Thyroid gland (tissue), 4 donors: ENCODE results near the gene CRY2. TPM values are rescaled to one million over a fixed set of nuclear protein-coding genes. Genes with fewer than 3 reads are reported as not detected.

ENCODE experiments used
- DNase-seq, 2 donors: peaks; one replicate each; pipeline ENCODE4 v3.0.0-alpha.2; 2019
- H3K27ac ChIP-seq, 3 donors: fragments of 200-600 bp; sonication (generic); 1 replicate in 2 of 3; 2 replicates in 1 of 3; pipeline ENCODE4 v1.5.1; 2016 to 2019; ENCODE audit warnings: mild to moderate bottlenecking in 1 of 3, moderate library complexity in 1 of 3
- H3K27me3 ChIP-seq: fragments of 200-600 bp; sonication (generic); one replicate; pipeline ENCODE4 v1.5.1; 2019
- H3K36me3 ChIP-seq, 2 donors: fragments of 200-600 bp; sonication (generic); one replicate each; pipeline ENCODE4 v1.5.1; 2016 to 2019
- H3K4me1 ChIP-seq, 2 donors: fragments of 200-600 bp; sonication (generic); one replicate each; pipeline ENCODE4 v1.5.1; 2017 to 2019
- H3K4me3 ChIP-seq, 3 donors: fragments of 200-600 bp; sonication (generic); replicated peaks in 1 of 3; 1 replicate in 2 of 3; 2 replicates in 1 of 3; pipeline ENCODE4 v1.5.1; 2016; ENCODE audit warnings: mild to moderate bottlenecking in 1 of 3
- H3K9me3 ChIP-seq: fragments of 200-600 bp; sonication (generic); one replicate; pipeline ENCODE4 v1.5.1; 2017
- POLR2A ChIP-seq, 2 donors: fragments of 450-650 bp; IDR thresholded peaks; one replicate each; pipeline ENCODE4 v1.6.1; 2017; ENCODE audit warnings: antibody characterized with exemption in 2 of 2, mild to moderate bottlenecking in 2 of 2, moderate library complexity in 1 of 2
- WGBS, 2 donors: methylation state at CpG; one replicate each; pipeline ENCODE4 v1.1.5; 2017; 5-methylcytosine and 5-hydroxymethylcytosine counted together
- intact Hi-C: fragments of 100-400 bp; cut with DNase I; formaldehyde crosslinking; loops from one replicate; pipeline ENCODE4 v1.15.1; 2023
- total RNA-seq, 4 donors: library from RNA; depleted of rRNA; stranded (reverse); fragments of >200 nt; gene quantifications; one replicate each; pipeline ENCODE4 v1.2.3, GENCODE V29; 2016
- TF ChIP-seq, protein P1 (sequence below), 6 experiments: fragments of 200-600 bp in 3 of 6; fragments of 450-650 bp in 3 of 6; sonication (generic) in 3 of 6; IDR thresholded peaks; one replicate each; pipeline ENCODE4 v1.5.1; 2016 to 2019; ENCODE audit warnings: antibody characterized with exemption in 6 of 6, mild to moderate bottlenecking in 2 of 6, inconsistent platforms in 1 of 6, moderate library complexity in 1 of 6

The CRY2 gene
- total RNA-seq, 4 donors from 2014 or later = 49.5 to 117 (median 57.8) TPM

DNA sequence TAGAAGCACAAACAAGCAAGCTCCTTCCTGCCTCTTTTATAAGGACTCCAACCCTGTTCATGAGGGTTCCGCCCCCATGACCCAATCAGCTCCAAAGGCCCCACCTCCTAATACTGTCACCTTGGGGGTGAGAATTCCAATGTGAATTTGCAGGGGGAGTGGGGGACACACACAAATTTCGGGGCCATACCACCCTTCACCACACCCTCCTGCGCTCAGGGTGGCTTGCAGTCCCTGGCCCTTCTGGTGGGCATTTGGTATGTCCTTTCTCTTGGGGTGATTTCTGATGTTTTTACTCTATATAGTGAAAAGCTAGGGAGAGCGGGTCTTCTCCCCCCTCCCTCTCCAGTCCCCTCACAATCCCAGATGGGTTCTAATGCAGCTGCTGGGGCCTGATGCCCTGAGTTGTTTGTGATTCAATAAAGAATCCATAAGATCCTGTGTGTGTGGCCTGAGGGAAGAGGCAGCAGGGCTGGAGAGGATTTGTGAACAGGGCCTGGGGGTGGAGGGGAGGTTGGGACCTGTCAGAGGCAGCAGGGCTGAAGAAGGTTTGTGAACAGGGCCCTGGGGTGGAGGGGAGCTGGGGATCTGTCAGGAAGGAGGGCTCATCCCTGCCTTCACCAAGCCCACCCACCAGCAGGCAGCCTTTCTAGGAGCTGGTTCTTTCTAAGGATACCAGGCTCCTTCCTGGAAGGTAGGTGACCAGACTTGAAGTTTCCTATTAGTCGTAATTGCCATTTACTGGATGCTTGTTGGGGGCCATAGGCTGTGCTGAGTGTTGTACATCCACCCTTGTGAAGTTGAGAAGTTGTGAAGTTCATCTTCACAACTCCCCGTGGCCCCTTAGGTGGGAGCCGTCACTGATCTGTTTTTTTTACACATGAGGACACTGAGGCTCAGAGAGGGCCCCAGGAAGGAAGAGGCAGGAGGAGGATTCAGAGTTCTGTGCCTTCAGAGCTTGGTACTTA lies 34.4 kb upstream of the CRY2 start:
- Histone ChIP-seq H3K4me1 (peaks cover 4 to 7% of the 10 kb centered on the region in 2 donors), H3K36me3 (peaks cover 12 to 17% of the 10 kb centered on the region in 2 donors), H3K27ac (no peak overlapping the region), H3K4me3 (no peak overlapping the region), H3K27me3 (no peaks in the 10 kb centered on the region), H3K9me3 (no peaks in the 10 kb centered on the region)
- TF ChIP-seq, protein P1, sequence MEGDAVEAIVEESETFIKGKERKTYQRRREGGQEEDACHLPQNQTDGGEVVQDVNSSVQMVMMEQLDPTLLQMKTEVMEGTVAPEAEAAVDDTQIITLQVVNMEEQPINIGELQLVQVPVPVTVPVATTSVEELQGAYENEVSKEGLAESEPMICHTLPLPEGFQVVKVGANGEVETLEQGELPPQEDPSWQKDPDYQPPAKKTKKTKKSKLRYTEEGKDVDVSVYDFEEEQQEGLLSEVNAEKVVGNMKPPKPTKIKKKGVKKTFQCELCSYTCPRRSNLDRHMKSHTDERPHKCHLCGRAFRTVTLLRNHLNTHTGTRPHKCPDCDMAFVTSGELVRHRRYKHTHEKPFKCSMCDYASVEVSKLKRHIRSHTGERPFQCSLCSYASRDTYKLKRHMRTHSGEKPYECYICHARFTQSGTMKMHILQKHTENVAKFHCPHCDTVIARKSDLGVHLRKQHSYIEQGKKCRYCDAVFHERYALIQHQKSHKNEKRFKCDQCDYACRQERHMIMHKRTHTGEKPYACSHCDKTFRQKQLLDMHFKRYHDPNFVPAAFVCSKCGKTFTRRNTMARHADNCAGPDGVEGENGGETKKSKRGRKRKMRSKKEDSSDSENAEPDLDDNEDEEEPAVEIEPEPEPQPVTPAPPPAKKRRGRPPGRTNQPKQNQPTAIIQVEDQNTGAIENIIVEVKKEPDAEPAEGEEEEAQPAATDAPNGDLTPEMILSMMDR (IDR thresholded peaks at IDR 0.05) = no peak
- TF ChIP-seq POLR2A (IDR thresholded peaks at IDR 0.05) = no peak
- no peak for DNase-seq
- WGBS, 2 donors = 78 to 82% methylated on average over 7 of the region's 7 CpGs
- intact Hi-C loops = no loop called here

DNA sequence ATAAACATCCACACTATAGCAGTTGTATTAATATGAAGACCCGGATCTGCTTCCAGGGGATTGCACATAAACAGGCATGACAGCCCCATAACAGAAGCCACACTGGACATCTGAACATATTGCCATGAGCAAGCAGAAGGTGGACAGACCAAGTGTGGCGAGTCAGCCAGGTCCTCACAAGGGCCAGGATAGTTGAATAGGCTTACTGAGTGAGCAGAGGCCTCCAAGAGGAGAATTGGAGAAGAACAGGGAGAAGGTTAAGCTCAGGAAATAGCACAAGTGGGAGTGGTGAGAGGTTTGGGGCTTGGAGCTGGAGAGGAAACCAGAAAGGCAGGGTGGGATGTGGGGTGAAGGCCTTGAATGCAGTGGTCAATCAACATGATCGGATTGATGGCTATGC lies 31.5 kb upstream of the CRY2 start:
- intact Hi-C loops = no loop called here
- Histone ChIP-seq H3K27me3 (no peaks in the 10 kb centered on the region), H3K4me1 (no peaks in the 10 kb centered on the region), H3K4me3 (no peak overlapping the region), H3K9me3 (no peaks in the 10 kb centered on the region), H3K27ac (no peak overlapping the region), H3K36me3 (peaks cover 11 to 15% of the 10 kb centered on the region in 2 donors)
- DNase-seq = no peak
- no peak for TF ChIP-seq POLR2A (IDR thresholded peaks at IDR 0.05)
- TF ChIP-seq, protein P1 (IDR thresholded peaks at IDR 0.05) = no peak
- WGBS, 2 donors = 77 to 79% methylated on average over 3 of the region's 3 CpGs

DNA sequence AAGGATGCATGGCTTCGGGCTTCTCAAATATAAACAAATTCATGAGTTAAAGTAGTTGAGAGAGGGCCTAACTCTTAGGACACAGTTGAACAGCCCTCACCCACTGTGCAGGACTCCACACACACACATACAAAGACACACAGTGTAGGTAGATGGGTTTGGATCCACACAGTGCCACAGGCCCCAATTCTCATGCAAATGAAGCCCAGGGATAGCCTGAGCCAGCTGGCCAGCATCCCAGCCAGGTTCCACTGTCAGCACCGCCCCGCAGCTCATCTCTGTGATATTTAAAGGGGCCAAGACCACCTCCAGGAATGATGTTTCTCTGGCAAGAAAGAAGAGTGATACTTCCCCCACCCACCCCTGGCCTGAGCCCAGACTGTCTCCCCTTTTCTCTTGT lies 30.7 kb upstream of the CRY2 start:
- Histone ChIP-seq H3K27me3 (no peaks in the 10 kb centered on the region), H3K27ac (no peak overlapping the region), H3K4me1 (no peaks in the 10 kb centered on the region), H3K4me3 (no peak overlapping the region), H3K9me3 (no peaks in the 10 kb centered on the region), H3K36me3 (peaks cover 2 to 6% of the 10 kb centered on the region in 2 donors)
- TF ChIP-seq, protein P1 (IDR thresholded peaks at IDR 0.05) = no peak
- TF ChIP-seq POLR2A (IDR thresholded peaks at IDR 0.05) = no peak
- no peak for DNase-seq
- 50 to 52% methylated on average over 3 of the region's 3 CpGs for WGBS, 2 donors
- intact Hi-C loops = no loop called here

DNA sequence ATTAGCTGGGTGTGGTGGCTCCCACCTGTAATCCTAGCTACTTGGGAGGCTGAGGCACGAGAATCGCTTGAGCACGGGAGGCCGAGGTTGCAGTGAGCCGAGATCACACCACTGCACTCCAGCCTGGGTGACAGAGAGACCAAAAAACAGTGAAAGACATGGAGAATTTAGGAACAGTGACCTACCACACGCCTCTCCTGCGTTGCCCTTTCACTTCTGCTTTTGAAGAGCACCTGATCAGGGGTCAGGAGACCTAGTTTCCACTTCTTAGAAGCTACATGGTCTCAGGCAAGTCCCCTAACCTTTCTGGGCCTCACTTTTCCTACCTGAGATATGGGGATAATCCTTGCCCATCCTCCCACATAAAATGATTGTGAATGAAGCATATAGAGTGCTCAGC lies 30.1 kb upstream of the CRY2 start:
- Histone ChIP-seq H3K9me3 (no peaks in the 10 kb centered on the region), H3K36me3 (peaks cover 0 to under 1% of the 10 kb centered on the region in 2 donors), H3K4me3 (no peak overlapping the region), H3K27me3 (no peaks in the 10 kb centered on the region), H3K4me1 (no peaks in the 10 kb centered on the region), H3K27ac (no peak overlapping the region)
- WGBS, 2 donors = 92 to 98% methylated on average over 6 to 7 of the region's 7 CpGs
- intact Hi-C loops = no loop called here
- DNase-seq = no peak
- TF ChIP-seq POLR2A (IDR thresholded peaks at IDR 0.05) = no peak

DNA sequence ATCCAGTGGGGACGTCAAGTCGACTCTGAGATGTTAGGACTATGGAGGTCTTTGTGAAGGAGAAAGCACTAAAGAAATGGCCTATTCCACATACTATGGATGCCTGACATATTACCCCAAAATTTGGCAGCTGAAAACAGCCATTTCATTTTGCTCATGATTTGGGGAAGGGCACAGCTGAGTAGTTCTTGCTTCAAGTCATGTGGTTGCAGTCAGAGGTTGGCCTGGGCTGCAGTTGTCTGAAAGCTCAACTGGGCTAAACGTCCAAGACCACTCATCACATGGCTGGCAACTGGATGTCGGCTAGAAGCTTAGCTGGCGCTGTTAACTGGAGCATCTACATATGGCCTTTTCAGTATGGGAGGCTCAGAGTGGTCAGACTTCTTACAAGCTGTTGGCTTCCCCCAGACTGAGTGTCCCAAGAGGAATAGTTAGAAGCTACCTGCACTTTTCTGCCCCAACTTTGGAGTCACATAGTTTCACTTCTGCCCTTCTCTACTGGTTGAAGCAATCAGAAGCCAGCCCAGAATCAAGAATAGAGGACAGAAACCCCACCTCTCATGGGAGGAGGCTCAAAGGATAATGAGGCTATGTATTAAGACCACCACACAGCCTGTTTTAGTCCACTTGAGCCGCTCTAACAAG lies 28.2 kb upstream of the CRY2 start:
- 80 to 95% methylated on average over 6 of the region's 6 CpGs for WGBS, 2 donors
- Histone ChIP-seq H3K36me3 (no peaks in the 10 kb centered on the region), H3K4me3 (no peak overlapping the region), H3K4me1 (no peaks in the 10 kb centered on the region), H3K27ac (no peak overlapping the region), H3K9me3 (no peaks in the 10 kb centered on the region), H3K27me3 (no peaks in the 10 kb centered on the region)
- DNase-seq = no peak
- TF ChIP-seq, protein P1 (IDR thresholded peaks at IDR 0.05) = no peak
- TF ChIP-seq POLR2A (IDR thresholded peaks at IDR 0.05) = no peak
- intact Hi-C loops = no loop called here
